C4-2B (cell line): ENCODE data around the gene GPS1.

Experiments
- CTCF ChIP-seq: fragments of 450-650 bp; conservative IDR thresholded peaks from 2 replicates; pipeline ENCODE4 v1.5.1; 2017; ENCODE audit warnings: mild to moderate bottlenecking
- ZFX ChIP-seq: fragments of 450-650 bp; IDR thresholded peaks from 2 replicates; pipeline ENCODE4 v1.6.1; 2017

GRCh38 chr17:82007495-82008257 lies 44.0 kb upstream of the GPS1 start:
- no peak for TF ChIP-seq CTCF
- no peak for TF ChIP-seq ZFX
